Hepatocyte (in vitro differentiated cells): Measurements from ENCODE around the gene ZNF500. TPM values are rescaled to one million over a fixed set of nuclear protein-coding genes. Genes with fewer than 3 reads are reported as not detected.

ENCODE experiments used
- DNase-seq: peaks from one replicate; pipeline ENCODE4 v3.0.0-alpha.2; 2016; ENCODE audit warnings: low spot score
- H2AFZ ChIP-seq: fragments of 200-600 bp; sonication (generic); 2 replicates; pipeline ENCODE4 v1.6.0; 2016; ENCODE audit warnings: antibody characterized with exemption, mild to moderate bottlenecking
- H3K27ac ChIP-seq: fragments of 200-600 bp; sonication (generic); 2 replicates; pipeline ENCODE4 v1.5.1; 2016; ENCODE audit warnings: mild to moderate bottlenecking
- H3K27me3 ChIP-seq: fragments of 200-600 bp; sonication (generic); 2 replicates; pipeline ENCODE4 v1.6.1; 2016
- H3K36me3 ChIP-seq: fragments of 200-600 bp; sonication (generic); replicated peaks from 2 replicates; pipeline ENCODE4 v1.5.1; 2016; ENCODE audit warnings: low read depth; ENCODE audit not compliant: insufficient read depth
- H3K4me1 ChIP-seq: fragments of 200-600 bp; sonication (generic); 2 replicates; pipeline ENCODE4 v1.5.1; 2016; ENCODE audit warnings: mild to moderate bottlenecking, moderate library complexity; ENCODE audit not compliant: insufficient read depth
- H3K4me2 ChIP-seq: fragments of 200-600 bp; sonication (generic); 2 replicates; pipeline ENCODE4 v1.6.0; 2016
- H3K4me3 ChIP-seq: fragments of 200-600 bp; sonication (generic); 2 replicates; pipeline ENCODE4 v1.5.1; 2016; ENCODE audit warnings: mild to moderate bottlenecking
- H3K79me2 ChIP-seq: fragments of 200-600 bp; sonication (generic); 2 replicates; pipeline ENCODE4 v1.6.0; 2017; ENCODE audit warnings: mild to moderate bottlenecking
- H3K9me2 ChIP-seq: fragments of 200-600 bp; sonication (generic); replicated peaks from 2 replicates; pipeline ENCODE4 v1.6.0; 2017; ENCODE audit warnings: mild to moderate bottlenecking; ENCODE audit not compliant: insufficient read depth
- H3K9me3 ChIP-seq: fragments of 200-600 bp; sonication (generic); 2 replicates; pipeline ENCODE4 v1.5.1; 2016; ENCODE audit warnings: low read depth, mild to moderate bottlenecking
- H4K20me1 ChIP-seq: fragments of 200-600 bp; sonication (generic); 2 replicates; pipeline ENCODE4 v1.6.0; 2016; ENCODE audit warnings: mild to moderate bottlenecking; ENCODE audit not compliant: insufficient read depth, poor library complexity, severe bottlenecking
- EZH2 ChIP-seq: fragments of 200-600 bp; sonication (generic); IDR thresholded peaks from 2 replicates; pipeline ENCODE4 v1.6.1; 2016; ENCODE audit warnings: antibody characterized with exemption, mild to moderate bottlenecking, borderline replicate concordance
- EZH2phosphoT487 ChIP-seq: fragments of 200-600 bp; sonication (generic); IDR thresholded peaks from one replicate; pipeline ENCODE4 v1.6.1; 2018; ENCODE audit warnings: antibody characterized with exemption, mild to moderate bottlenecking, low read depth, moderate library complexity; ENCODE audit not compliant: unreplicated experiment, severe bottlenecking
- WGBS: methylation state at CpG from one replicate; pipeline ENCODE4 v1.1.6; 2016; ENCODE audit warnings: low lambda C conversion rate; ENCODE audit errors: missing lambda C conversion rate; 5-methylcytosine and 5-hydroxymethylcytosine counted together
- polyA plus RNA-seq: library from polyadenylated mRNA; unstranded; fragments of >200 nt; fragmentation: Nextera tagmentation; extraction: Ambion mirVana; gene quantifications from 2 replicates; pipeline ENCODE4 v1.2.1, GENCODE V29; 2016
- total RNA-seq: library from RNA; depleted of rRNA; stranded (reverse); fragments of >200 nt; gene quantifications from 2 replicates; pipeline ENCODE4 v1.2.3, GENCODE V29; 2014
- TF ChIP-seq, protein P1 (sequence below): fragments of 200-600 bp; sonication (generic); IDR thresholded peaks from 2 replicates; pipeline ENCODE4 v1.5.1; 2016; ENCODE audit warnings: antibody characterized with exemption, mild to moderate bottlenecking; ENCODE audit not compliant: poor library complexity

The ZNF500 gene
- total and polyA plus RNA-seq, 2 experiments from 2014 or later = 10.4 to 10.6 TPM

GRCh38 chr16:4783951-4784336 is 17.0 kb upstream of the ZNF500 start:
- Histone ChIP-seq H3K36me3 (no peaks in the 10 kb centered on the region), H3K27ac (no peak overlapping the region), H3K27me3 (no peaks in the 10 kb centered on the region), H3K4me3 (no peak overlapping the region), H3K79me2 (no peaks in the 10 kb centered on the region), H3K9me2 (no peaks in the 10 kb centered on the region), H3K4me1 (peaks cover 9% of the 10 kb centered on the region), H4K20me1 (no peaks in the 10 kb centered on the region), H3K9me3 (no peaks in the 10 kb centered on the region), H3K4me2 (no peak overlapping the region), H2AFZ (no peak overlapping the region)
- no peak for DNase-seq
- WGBS = 82% methylated on average over 14 of the region's 16 CpGs
- TF ChIP-seq EZH2 (no peak), EZH2phosphoT487 (no peak)
- TF ChIP-seq, protein P1, sequence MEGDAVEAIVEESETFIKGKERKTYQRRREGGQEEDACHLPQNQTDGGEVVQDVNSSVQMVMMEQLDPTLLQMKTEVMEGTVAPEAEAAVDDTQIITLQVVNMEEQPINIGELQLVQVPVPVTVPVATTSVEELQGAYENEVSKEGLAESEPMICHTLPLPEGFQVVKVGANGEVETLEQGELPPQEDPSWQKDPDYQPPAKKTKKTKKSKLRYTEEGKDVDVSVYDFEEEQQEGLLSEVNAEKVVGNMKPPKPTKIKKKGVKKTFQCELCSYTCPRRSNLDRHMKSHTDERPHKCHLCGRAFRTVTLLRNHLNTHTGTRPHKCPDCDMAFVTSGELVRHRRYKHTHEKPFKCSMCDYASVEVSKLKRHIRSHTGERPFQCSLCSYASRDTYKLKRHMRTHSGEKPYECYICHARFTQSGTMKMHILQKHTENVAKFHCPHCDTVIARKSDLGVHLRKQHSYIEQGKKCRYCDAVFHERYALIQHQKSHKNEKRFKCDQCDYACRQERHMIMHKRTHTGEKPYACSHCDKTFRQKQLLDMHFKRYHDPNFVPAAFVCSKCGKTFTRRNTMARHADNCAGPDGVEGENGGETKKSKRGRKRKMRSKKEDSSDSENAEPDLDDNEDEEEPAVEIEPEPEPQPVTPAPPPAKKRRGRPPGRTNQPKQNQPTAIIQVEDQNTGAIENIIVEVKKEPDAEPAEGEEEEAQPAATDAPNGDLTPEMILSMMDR = no peak

DNA sequence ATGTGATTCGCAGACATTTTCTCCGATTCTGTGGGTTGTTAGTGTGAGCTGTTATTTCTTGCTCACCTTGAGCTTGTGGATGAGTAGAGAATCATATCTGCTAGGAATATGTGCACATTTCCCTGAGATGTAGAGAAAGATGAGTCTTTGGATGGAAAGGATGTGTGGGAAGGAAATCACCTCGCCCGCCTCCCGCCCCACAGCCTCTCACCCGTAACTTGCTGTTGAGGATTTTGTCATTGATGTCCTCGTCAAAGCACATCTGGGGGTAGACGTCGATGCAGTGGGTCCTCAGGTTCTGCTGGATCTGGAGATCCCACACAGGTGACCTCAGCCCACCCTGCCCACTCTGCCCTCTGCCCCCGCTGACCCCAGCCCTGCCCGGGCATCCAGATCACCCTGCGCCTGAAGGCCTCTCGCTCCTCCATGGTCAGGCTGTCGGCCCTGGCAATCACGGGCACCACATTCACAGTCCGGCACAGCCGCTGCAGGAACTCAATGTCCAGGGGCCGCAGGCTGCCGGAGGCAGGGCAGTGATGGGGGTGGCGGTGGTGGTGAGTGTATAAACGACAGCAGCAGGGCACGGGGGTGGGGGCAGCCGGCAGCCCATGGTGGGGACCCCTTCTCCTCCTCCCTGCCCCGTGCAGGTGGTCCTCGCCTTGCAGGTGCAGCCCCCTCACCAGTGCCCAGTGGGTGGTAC is 16.4 kb upstream of the ZNF500 start:
- H4K20me1 ChIP-seq = no peaks in the 10 kb centered on the region
- no peaks in the 10 kb centered on the region for H3K79me2 ChIP-seq
- WGBS = 92% methylated on average over 21 of the region's 25 CpGs
- peaks cover 6% of the 10 kb centered on the region for H3K4me1 ChIP-seq
- no peak overlapping the region for H2AFZ ChIP-seq
- H3K4me3 ChIP-seq = no peak overlapping the region
- TF ChIP-seq EZH2 (no peak), EZH2phosphoT487 (no peak)
- TF ChIP-seq, protein P1 = no peak
- no peak for DNase-seq
- H3K27me3 ChIP-seq = no peaks in the 10 kb centered on the region
- H3K9me2 ChIP-seq = no peaks in the 10 kb centered on the region
- H3K9me3 ChIP-seq = no peaks in the 10 kb centered on the region
- H3K4me2 ChIP-seq = no peak overlapping the region
- H3K36me3 ChIP-seq = no peaks in the 10 kb centered on the region
- no peak overlapping the region for H3K27ac ChIP-seq

- Histone ChIP-seq H3K9me2 (no peaks in the 10 kb centered on the region), H2AFZ (no peak overlapping the region), H3K27me3 (no peaks in the 10 kb centered on the region), H3K27ac (no peak overlapping the region), H3K36me3 (no peaks in the 10 kb centered on the region), H3K4me2 (no peak overlapping the region), H3K9me3 (no peaks in the 10 kb centered on the region), H3K4me3 (no peak overlapping the region), H3K79me2 (no peaks in the 10 kb centered on the region), H3K4me1 (no peaks in the 10 kb centered on the region), H4K20me1 (no peaks in the 10 kb centered on the region)
- no peak for DNase-seq
- no peak for TF ChIP-seq EZH2phosphoT487
- TF ChIP-seq, protein P1 = no peak
- TF ChIP-seq EZH2 = no peak
- 74% methylated on average over 4 of the region's 4 CpGs for WGBS
These were observed 13.3 kb upstream of the ZNF500 start for GRCh38 chr16:4780235-4780634.

GRCh38 chr16:4778050-4778392 is 11.1 kb upstream of the ZNF500 start:
- Histone ChIP-seq H4K20me1 (no peaks in the 10 kb centered on the region), H3K79me2 (no peaks in the 10 kb centered on the region), H3K4me1 (no peaks in the 10 kb centered on the region), H3K4me2 (no peak overlapping the region), H2AFZ (no peak overlapping the region), H3K27ac (no peak overlapping the region), H3K36me3 (no peaks in the 10 kb centered on the region), H3K9me2 (no peaks in the 10 kb centered on the region), H3K4me3 (no peak overlapping the region), H3K27me3 (no peaks in the 10 kb centered on the region), H3K9me3 (no peaks in the 10 kb centered on the region)
- DNase-seq = no peak
- WGBS = 96% methylated on average over 5 of the region's 5 CpGs
- TF ChIP-seq EZH2 (no peak), EZH2phosphoT487 (no peak)
- TF ChIP-seq, protein P1 = no peak
